Stimulated activated CD8-positive, alpha-beta memory T cell treated with anti-CD3 and anti-CD28 coated beads, Interleukin-7, amount 100 ng/mL, for 48 hours (primary cell): ENCODE data around the gene PRDM5.
"Not testable (repeated sequence)": the region's sequence is repeated elsewhere in the genome, so short reads cannot be mapped to it uniquely, and the experiment has no call there.

Source experiments
- DNase-seq, 2 donors: peaks; one replicate each; pipeline ENCODE4 v3.0.0-alpha.2; 2020; ENCODE audit warnings: low read depth in 1 of 2; ENCODE audit errors: extremely low read depth in 1 of 2

PRDM5 gene

GRCh38 chr4:120667102-120667501 is 255.4 kb downstream of the PRDM5 start:
- no peak for DNase-seq

DNA sequence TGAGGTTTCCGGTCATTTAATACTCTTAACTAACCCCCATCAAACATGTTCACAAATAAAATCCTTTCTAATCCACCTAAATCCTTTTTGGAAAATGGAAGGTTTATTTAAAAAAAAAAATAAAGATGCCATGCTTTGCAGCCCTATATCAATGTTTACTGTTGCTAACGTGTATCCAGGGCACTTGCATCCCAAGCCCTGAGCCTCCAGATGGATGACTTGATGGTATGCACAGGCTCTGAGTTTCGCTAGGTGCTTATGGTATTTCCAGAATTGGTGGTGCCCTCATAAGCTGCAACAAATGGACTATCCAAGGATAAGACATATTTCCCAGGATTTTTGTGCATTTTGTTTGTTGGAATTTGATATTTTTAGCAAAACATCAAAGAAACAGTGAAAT is 257.7 kb downstream of the PRDM5 start:
- no peak for DNase-seq

GRCh38 chr4:120659616-120660170 is 262.8 kb downstream of the PRDM5 start:
- DNase-seq = no peak

DNA sequence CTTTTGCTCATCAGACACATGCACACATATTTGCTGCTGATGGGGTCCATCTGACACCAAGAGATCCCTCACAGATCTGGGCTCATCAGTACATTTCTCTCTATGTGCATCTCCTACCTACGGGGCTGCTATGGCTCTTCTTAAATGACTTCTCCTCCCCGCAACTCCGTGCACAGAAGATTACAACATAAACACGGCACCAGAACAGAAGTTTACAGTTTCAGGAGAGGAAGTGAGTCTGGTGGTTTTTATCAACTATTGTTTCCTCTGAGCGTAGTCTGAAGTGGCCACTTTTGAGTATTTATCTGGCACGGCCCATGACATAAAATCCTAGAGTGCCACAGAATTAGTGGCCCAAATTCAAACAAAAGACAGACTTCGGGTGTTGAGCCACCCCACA is 263.8 kb downstream of the PRDM5 start:
- DNase-seq = no peak

- no peak for DNase-seq
These were observed 268.5 kb downstream of the PRDM5 start for GRCh38 chr4:120653804-120654573.

DNA sequence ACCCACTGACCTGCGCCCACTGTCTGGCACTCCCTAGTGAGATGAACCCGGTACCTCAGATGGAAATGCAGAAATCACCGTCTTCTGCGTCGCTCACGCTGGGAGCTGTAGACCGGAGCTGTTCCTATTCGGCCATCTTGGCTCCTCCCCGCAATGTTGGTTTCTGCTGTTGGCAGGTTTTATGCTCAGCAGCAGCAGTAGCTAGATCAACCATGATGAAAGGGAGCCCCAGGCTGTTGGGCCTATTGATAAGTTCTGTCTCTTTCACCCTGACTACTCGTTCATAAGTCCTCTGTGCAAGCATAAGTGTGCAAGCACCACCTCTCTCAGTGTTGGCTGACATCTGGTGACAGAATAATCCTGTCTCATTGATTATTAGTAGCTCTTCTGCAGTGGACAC is 274.2 kb downstream of the PRDM5 start:
- DNase-seq = not testable (repeated sequence)
